GM12878 (cell line): ENCODE measurements around the gene DUOX1.

Experiments
- ATF7 ChIP-seq: fragments of 450-650 bp; IDR thresholded peaks from 2 replicates; pipeline ENCODE4 v1.6.1; 2016; ENCODE audit warnings: low read depth, mild to moderate bottlenecking
- EED ChIP-seq: sonication (generic); IDR thresholded peaks from 2 replicates; pipeline ENCODE4 v1.6.1; 2016; ENCODE audit warnings: antibody characterized with exemption, low read depth
- JUNB ChIP-seq: IDR thresholded peaks from 2 replicates; pipeline ENCODE4 v1.6.1; 2016; ENCODE audit warnings: antibody characterized with exemption, mild to moderate bottlenecking
- SIN3A ChIP-seq: IDR thresholded peaks from 2 replicates; pipeline ENCODE4 v1.6.1; 2012; ENCODE audit warnings: low read depth, low read length, improper control_type of control experiment
- TF ChIP-seq, protein P1 (sequence below), 3 experiments: IDR thresholded peaks in 2 of 3; conservative IDR thresholded peaks in 1 of 3; 2 replicates each; pipeline ENCODE4 v1.5.1; 2011; ENCODE audit warnings: low read depth in 3 of 3, low read length in 3 of 3, mild to moderate bottlenecking in 3 of 3, control low read depth in 2 of 3, moderate library complexity in 2 of 3, inconsistent platforms in 1 of 3, mixed read lengths in 1 of 3; ENCODE audit not compliant: control insufficient read depth in 2 of 3, insufficient read depth in 1 of 3; ENCODE audit errors: extremely low read depth in 1 of 3
- TF ChIP-seq, protein P2 (sequence below): IDR thresholded peaks from 2 replicates; pipeline ENCODE4 v1.6.1; 2011; ENCODE audit warnings: mild to moderate bottlenecking, low read depth, low read length, moderate library complexity; ENCODE audit not compliant: insufficient replicate concordance
- TF ChIP-seq, protein P3 (sequence below): fragments of 450-650 bp; formaldehyde crosslinking; IDR thresholded peaks from 2 replicates; pipeline ENCODE4 v1.4.0; 2022; ENCODE audit warnings: mild to moderate bottlenecking, moderate library complexity

DNA sequence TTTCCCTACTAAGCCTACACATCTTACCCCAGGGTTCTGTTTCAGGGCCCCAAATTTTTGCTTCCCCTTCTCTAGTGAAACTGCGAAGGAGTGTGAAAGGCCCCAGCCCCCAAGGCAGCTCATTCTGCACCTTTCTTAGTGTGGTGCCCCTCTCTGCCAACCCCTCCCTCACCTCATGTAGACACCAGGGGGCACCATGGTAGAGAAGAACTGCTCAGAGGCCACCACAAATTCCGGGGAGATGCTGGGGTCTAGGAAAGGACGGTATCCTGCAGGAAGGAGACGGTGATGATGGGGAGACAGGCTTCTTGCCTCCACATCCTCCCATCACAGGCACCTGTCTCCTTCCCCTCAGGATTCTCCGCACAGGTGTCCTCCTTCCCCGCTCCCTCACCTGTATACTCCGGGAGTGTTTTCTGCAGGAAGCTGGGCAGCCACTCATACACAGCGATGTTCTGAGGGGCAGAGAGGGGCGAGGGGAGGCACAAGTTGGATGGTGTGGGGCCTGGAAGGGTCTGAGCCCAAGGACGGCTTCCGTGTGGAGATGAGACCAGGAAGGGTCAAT lies 19.5 kb upstream of the DUOX1 start:
- TF ChIP-seq, protein P1, sequence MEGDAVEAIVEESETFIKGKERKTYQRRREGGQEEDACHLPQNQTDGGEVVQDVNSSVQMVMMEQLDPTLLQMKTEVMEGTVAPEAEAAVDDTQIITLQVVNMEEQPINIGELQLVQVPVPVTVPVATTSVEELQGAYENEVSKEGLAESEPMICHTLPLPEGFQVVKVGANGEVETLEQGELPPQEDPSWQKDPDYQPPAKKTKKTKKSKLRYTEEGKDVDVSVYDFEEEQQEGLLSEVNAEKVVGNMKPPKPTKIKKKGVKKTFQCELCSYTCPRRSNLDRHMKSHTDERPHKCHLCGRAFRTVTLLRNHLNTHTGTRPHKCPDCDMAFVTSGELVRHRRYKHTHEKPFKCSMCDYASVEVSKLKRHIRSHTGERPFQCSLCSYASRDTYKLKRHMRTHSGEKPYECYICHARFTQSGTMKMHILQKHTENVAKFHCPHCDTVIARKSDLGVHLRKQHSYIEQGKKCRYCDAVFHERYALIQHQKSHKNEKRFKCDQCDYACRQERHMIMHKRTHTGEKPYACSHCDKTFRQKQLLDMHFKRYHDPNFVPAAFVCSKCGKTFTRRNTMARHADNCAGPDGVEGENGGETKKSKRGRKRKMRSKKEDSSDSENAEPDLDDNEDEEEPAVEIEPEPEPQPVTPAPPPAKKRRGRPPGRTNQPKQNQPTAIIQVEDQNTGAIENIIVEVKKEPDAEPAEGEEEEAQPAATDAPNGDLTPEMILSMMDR (IDR thresholded peaks at IDR 0.05 in 2 of 3, conservative IDR thresholded peaks at IDR 0.05 in 1 of 3; ENCODE audit: control insufficient read depth in 2 of 3, extremely low read depth in 1 of 3, insufficient read depth in 1 of 3, low read depth in 3 of 3, low read length in 3 of 3) = peak in 2 of 3 experiments; percentile 12 to 20; a peak in 2 of 6 replicates
- TF ChIP-seq ATF7 = no peak
- TF ChIP-seq, protein P2, sequence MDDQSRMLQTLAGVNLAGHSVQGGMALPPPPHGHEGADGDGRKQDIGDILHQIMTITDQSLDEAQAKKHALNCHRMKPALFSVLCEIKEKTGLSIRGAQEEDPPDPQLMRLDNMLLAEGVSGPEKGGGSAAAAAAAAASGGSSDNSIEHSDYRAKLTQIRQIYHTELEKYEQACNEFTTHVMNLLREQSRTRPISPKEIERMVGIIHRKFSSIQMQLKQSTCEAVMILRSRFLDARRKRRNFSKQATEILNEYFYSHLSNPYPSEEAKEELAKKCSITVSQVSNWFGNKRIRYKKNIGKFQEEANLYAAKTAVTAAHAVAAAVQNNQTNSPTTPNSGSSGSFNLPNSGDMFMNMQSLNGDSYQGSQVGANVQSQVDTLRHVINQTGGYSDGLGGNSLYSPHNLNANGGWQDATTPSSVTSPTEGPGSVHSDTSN = no peak
- no peak for TF ChIP-seq EED
- TF ChIP-seq, protein P3, sequence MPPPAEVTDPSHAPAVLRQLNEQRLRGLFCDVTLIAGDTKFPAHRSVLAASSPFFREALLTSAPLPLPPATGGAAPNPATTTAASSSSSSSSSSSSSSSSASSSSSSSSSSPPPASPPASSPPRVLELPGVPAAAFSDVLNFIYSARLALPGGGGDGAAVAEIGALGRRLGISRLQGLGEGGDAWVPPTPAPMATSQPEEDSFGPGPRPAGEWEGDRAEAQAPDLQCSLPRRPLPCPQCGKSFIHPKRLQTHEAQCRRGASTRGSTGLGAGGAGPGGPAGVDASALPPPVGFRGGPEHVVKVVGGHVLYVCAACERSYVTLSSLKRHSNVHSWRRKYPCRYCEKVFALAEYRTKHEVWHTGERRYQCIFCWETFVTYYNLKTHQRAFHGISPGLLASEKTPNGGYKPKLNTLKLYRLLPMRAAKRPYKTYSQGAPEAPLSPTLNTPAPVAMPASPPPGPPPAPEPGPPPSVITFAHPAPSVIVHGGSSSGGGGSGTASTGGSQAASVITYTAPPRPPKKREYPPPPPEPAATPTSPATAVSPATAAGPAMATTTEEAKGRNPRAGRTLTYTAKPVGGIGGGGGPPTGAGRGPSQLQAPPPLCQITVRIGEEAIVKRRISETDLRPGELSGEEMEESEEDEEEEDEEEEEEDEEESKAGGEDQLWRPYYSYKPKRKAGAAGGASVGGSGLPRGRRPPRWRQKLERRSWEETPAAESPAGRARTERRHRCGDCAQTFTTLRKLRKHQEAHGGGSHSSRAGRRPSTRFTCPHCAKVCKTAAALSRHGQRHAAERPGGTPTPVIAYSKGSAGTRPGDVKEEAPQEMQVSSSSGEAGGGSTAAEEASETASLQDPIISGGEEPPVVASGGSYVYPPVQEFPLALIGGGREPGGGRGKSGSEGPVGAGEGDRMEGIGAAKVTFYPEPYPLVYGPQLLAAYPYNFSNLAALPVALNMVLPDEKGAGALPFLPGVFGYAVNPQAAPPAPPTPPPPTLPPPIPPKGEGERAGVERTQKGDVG (CRISPR knock-in tag) = no peak
- TF ChIP-seq SIN3A = no peak
- no peak for TF ChIP-seq JUNB
